Upper lobe of right lung (tissue), 1 donor: Measurements from ENCODE around the gene TESMIN. TPM values are rescaled to one million over a fixed set of nuclear protein-coding genes. Genes with fewer than 3 reads are reported as not detected.

ENCODE experiments used
- ATAC-seq: fragments of 200-7000 bp; cut with Tn5 transposase; one replicate; pipeline ENCODE4 v1.9.1; 2020; ENCODE audit warnings: mild to moderate bottlenecking, moderate library complexity
- DNase-seq: peaks from one replicate; pipeline ENCODE4 v3.0.0-alpha.2; 2020
- H3K27ac ChIP-seq: fragments of 200-600 bp; one replicate; pipeline ENCODE4 v1.8.0; 2022
- H3K27me3 ChIP-seq: fragments of 200-600 bp; one replicate; pipeline ENCODE4 v1.8.0; 2022; ENCODE audit warnings: mild to moderate bottlenecking
- H3K36me3 ChIP-seq: fragments of 200-600 bp; one replicate; pipeline ENCODE4 v1.8.0; 2022
- H3K4me1 ChIP-seq: fragments of 200-600 bp; one replicate; pipeline ENCODE4 v1.8.0; 2022
- H3K4me3 ChIP-seq: fragments of 200-600 bp; one replicate; pipeline ENCODE4 v1.8.0; 2022; ENCODE audit warnings: mild to moderate bottlenecking
- H3K9me3 ChIP-seq: fragments of 200-600 bp; one replicate; pipeline ENCODE4 v1.8.0; 2022
- intact Hi-C: fragments of 100-400 bp; cut with DNase I; formaldehyde crosslinking; loops from one replicate; pipeline ENCODE4 v1.11.0; 2022
- total RNA-seq: library from RNA; stranded (reverse); fragmentation: NEBNext Ultra II Directional; extraction: Animal tissue kit (Norgen Biotek cat#: 25700); gene quantifications from one replicate; pipeline ENCODE4 v1.2.1, GENCODE V29; 2021
- TF ChIP-seq, protein P1 (sequence below): fragments of 200-600 bp; IDR thresholded peaks from one replicate; pipeline ENCODE4 v1.8.0; 2022; ENCODE audit warnings: antibody characterized with exemption
- donor health status: DM: no; HTN: yes; CAD: no; lungs with severe emphysema.

Gene TESMIN
- total RNA-seq, 1 donor from 2014 or later = 0.81 TPM

DNA sequence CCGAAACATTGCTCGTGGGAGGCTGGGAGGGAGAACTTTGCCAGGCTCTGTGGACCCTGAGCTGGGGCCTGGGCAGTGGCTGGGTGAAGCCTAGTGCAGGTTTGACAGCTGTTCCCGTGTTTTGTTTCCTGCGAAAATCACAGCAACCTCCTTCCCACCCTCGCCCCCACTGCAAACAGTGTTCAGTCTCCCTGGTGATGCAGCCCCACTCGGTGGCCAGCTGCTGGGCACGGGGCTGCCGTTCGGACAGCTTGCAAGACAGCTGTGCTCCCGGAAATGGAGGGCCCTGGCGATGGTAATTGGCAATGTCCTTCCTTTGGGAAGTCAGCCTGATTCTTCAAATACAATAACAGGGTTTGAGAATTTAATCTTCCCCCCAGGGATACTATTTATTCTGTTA lies 77.3 kb downstream of the TESMIN start:
- ATAC-seq (no peak), DNase-seq (peak; percentile 49)
- intact Hi-C loops = no loop called here
- peaks cover 10% of the 10 kb centered on the region for H3K27me3 ChIP-seq
- H3K4me1 ChIP-seq = no peaks in the 10 kb centered on the region
- H3K9me3 ChIP-seq = no peaks in the 10 kb centered on the region
- TF ChIP-seq, protein P1, sequence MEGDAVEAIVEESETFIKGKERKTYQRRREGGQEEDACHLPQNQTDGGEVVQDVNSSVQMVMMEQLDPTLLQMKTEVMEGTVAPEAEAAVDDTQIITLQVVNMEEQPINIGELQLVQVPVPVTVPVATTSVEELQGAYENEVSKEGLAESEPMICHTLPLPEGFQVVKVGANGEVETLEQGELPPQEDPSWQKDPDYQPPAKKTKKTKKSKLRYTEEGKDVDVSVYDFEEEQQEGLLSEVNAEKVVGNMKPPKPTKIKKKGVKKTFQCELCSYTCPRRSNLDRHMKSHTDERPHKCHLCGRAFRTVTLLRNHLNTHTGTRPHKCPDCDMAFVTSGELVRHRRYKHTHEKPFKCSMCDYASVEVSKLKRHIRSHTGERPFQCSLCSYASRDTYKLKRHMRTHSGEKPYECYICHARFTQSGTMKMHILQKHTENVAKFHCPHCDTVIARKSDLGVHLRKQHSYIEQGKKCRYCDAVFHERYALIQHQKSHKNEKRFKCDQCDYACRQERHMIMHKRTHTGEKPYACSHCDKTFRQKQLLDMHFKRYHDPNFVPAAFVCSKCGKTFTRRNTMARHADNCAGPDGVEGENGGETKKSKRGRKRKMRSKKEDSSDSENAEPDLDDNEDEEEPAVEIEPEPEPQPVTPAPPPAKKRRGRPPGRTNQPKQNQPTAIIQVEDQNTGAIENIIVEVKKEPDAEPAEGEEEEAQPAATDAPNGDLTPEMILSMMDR = no peak
- no peak overlapping the region for H3K27ac ChIP-seq
- H3K4me3 ChIP-seq = no peak overlapping the region
- H3K36me3 ChIP-seq = no peaks in the 10 kb centered on the region

DNA sequence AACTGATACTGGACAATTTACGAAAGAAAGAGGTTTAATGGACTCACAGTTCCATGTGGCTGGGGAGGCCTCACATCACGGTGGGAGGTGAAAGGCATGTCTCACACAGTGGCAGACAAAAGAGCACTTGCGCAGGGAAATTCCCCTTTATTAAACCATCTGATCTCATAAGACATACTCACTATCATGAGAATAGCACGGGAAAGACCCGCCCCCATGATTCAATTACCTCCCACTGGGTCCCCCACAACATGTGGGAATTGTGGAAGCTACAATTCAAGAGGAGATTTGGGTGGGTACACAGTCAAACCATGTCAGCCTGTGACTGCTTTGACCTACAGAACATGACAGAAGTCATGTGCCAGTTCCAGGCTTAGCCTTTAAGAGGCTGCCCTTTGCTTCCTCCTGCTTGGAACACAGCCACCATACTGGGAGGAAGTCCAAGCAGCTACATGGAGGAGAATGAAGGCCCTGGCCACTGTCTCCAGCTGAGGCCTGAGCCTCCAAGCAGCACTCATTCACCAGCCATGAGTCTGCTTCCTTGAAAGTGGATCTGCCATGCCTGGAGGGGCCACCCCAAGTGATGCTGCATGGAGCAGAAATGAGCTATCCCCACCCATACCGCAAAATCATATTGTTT lies 77.9 kb downstream of the TESMIN start:
- TF ChIP-seq, protein P1 = no peak
- Histone ChIP-seq H3K9me3 (no peaks in the 10 kb centered on the region), H3K36me3 (no peaks in the 10 kb centered on the region), H3K27ac (no peak overlapping the region), H3K4me1 (no peaks in the 10 kb centered on the region), H3K27me3 (peaks cover 10% of the 10 kb centered on the region), H3K4me3 (no peak overlapping the region)
- DNase-seq (peak; percentile 26), ATAC-seq (no peak)
- intact Hi-C loops = no loop called here

GRCh38 chr11:68670208-68670992 lies 80.9 kb downstream of the TESMIN start:
- no peak overlapping the region for H3K27ac ChIP-seq
- intact Hi-C loops = no loop called here
- H3K4me3 ChIP-seq = no peak overlapping the region
- DNase-seq (peak; percentile 63), ATAC-seq (no peak)
- no peaks in the 10 kb centered on the region for H3K27me3 ChIP-seq
- H3K9me3 ChIP-seq = no peaks in the 10 kb centered on the region
- TF ChIP-seq, protein P1 = no peak
- no peaks in the 10 kb centered on the region for H3K36me3 ChIP-seq
- no peaks in the 10 kb centered on the region for H3K4me1 ChIP-seq

- DNase-seq = peak; percentile 57
These were observed 81.8 kb downstream of the TESMIN start for GRCh38 chr11:68669301-68670090.

More at GRCh38 chr11:68669301-68670090, 81.8 kb downstream of the TESMIN start:
- no peak overlapping the region for H3K4me3 ChIP-seq
- intact Hi-C loops = no loop called here
- H3K9me3 ChIP-seq = no peaks in the 10 kb centered on the region
- H3K4me1 ChIP-seq = no peaks in the 10 kb centered on the region
- H3K27me3 ChIP-seq = no peaks in the 10 kb centered on the region
- H3K36me3 ChIP-seq = no peaks in the 10 kb centered on the region
- no peak for ATAC-seq
- TF ChIP-seq, protein P1 = no peak
- no peak overlapping the region for H3K27ac ChIP-seq
